ENCODE measurements around the gene CPNE9.

The CPNE9 gene

DNA sequence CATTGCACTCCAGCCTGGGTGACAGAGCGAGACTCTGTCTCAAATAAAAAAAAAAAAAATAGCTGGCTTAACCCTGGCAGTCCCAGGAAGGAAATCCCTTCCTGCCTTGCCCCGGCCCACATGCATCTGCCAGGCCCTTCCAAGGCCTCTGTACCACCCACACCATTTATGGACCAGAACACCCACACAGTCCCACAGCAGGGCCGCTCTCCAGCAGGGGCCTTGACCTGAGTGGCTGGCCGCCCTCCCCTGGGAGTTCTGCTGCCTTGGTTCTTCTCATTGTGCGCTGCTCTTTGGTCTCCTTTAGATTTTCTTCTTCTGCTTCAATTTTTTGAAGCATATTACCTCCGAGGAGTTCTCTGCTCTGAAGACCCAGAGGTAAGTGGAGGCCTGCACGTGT lies 16.1 kb upstream of the CPNE9 start:
- no peak for DNase-seq (ENCODE audit: low read depth)

GRCh38 chr3:9688961-9689360 lies 14.7 kb upstream of the CPNE9 start:
- DNase-seq (ENCODE audit: low read depth), result no peak

DNA sequence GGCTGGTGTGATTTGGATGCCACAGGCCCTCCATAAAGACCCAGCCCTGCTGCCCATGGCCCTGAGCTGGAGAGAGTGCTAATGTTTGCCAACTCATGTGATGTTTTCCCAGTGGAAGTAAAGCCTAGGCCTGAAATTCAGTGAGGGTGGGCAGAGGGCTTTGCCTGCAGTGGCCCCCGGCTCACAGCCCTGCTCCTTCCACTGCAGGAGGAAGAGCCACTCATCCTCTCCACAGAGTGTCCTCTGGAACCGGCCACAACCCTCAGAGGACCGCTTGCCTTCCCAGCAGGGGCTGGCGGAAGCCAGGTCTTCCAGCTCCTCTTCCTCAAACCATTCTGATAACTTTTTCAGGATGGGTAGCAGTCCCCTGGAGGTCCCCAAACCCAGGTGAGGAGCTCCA lies 13.9 kb upstream of the CPNE9 start:
- no peak for DNase-seq (ENCODE audit: low read depth)

- DNase-seq (ENCODE audit: low read depth), result no peak
These were observed 12.9 kb upstream of the CPNE9 start for GRCh38 chr3:9690451-9691450.

DNA sequence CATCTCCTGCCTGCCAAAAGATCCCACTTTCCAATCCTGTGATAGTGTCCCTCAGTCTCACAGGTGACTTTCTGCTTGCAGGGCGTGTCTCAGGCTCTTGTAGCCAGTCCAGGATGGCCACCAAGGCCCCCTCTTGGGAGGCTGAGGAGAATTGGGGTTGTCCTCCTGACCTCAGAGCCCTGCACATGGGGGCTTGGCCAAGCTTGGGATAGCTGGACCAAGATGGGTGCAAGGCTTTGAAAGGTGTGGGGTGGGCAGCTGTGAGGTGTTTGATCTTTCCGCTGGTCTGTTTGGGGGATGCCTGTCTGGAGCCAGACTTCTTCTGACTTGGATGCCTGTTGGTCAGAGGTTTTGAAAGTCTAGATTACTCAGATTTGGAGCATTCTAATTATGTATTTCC lies 12.0 kb upstream of the CPNE9 start:
- no peak for DNase-seq (ENCODE audit: low read depth)

DNA sequence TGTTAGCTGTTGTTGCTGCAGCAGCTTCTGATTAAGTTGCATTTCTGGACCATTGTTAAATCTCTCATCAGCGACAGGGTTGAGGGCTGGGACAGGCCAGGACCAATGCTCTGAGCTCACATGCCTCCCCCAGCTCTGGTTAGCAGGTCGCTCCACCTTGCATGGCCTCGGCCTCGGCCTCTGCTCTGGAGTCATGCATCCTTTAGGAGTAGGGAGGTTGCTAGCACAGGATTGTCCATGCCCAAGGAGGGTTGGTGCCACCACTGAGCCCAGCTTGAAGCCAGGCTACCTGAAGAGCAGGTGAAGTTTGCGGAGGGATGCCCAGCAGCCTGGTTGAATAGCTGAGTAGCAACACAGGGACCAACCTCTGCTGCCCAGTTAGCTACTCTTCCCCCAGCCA lies 11.2 kb upstream of the CPNE9 start:
- no peak for DNase-seq (ENCODE audit: low read depth)

DNA sequence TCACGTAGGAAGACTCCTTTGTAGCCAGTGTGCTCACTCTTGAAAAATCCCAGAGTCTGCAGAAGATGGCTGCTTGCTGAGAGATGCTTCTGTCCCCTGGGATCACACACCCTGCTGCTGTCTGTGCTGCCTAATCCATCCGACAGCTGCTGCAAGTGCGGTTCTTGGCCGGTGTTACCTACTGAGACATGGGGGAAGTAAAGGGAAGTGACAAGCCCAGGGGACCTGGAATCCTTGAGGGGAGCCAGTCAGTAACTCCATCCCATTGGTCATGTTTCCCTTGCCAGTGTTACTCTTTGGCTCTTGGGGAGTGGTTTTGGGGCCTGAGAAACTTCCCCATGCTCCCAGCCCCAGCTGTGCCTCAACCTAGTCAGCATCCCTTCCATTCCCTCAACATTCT lies 8.3 kb upstream of the CPNE9 start:
- DNase-seq (ENCODE audit: low read depth), result no peak

DNA sequence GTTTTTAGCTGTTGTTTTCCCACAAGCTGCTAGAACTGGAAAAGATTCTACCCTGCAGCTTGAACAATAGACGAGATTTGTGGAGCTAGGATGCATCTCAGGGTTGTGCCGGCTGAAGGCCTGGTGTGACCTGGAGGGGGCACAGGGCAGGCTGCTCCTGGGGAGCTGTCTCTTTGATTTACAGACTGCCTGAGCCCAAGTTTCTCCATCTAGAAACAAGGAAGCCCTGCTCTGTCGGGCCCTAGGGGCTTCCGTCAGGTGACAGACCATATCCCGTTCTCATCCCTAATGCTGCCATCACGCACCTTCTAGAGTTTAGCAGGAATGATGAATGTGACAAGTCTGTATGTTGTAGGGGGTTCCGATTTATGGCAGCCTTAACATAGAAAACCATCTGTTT lies 7.9 kb upstream of the CPNE9 start:
- DNase-seq (ENCODE audit: low read depth), result no peak

DNA sequence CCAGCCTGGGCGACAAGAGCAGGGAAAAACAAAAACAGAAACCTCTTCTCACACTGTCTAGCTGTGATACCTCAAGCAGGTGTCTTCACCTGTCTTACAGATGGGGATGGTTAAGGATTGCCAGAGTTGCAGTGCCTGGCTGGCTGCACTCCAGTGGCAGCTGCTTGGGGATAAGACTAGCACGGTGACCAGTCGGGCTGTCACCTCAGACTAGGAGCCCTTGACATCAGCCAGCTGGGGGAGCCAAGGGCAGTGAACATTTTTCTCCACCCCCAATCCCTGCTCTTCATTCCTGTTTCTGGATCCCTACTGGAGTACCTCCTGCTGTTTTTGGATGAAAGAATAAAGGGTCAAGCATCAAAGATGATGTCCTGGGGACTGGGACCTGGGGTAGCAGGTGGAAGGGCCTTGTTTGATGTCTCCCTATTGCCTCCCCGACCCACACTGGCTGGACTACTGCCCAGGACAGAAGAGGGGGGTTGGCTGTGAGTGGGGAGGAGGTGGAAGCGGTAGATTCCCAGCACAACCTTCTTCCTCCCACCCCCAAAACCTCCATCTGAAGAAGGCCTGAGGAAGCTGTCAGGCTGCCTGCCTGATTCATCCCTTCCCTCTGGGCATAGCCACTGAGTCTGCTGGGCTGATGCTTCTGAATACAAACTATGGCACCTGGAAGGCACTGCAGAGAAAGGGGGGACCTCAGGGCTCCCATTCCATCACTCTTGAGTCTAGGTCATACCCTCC lies 7.0 kb upstream of the CPNE9 start:
- no peak for DNase-seq (ENCODE audit: low read depth)

DNA sequence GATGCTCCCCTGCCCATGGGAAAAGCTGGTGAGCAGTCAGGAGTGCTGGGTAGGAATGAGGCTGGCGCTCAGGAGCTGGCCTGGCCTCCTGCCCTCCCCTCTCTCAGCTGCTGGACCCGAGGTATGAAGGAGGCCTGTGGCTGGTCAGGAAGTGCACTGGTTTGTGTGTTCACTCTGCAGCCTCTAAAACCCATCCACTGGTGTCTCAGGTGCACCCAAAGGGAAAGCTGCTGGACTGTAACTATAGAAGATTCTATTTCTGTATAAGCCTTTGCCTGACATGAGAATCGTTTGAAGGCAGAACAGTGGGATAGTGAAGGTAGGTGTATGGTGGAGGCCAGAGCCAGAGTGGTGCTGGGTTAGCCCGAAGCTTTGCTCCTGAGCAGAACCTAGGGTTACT lies 5.7 kb upstream of the CPNE9 start:
- DNase-seq (ENCODE audit: low read depth), result no peak

GRCh38 chr3:9698293-9698692 lies 5.3 kb upstream of the CPNE9 start:
- DNase-seq (ENCODE audit: low read depth), result no peak

DNA sequence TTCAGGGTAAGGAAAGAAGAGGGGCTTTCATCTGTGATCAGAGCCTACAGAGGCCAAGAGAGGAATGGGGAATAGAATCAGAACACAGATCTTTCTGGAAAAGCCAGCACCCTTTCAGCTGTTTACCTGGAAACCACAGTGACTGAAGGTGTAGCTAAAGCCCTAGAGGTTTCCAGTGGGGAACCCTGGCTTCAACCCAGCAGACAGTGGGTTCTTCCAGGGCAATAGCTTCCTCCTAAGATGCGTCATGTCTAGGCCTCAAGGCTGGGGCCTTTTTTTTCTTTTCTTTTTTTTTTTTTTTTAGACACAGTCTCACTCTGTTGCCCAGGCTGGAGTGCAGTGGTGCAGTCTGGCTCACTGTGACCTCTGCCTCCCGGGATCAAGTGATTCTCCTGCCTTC lies 3.1 kb upstream of the CPNE9 start:
- no peak for DNase-seq (ENCODE audit: low read depth)

- no peak for DNase-seq (ENCODE audit: low read depth)
These were observed 2.6 kb upstream of the CPNE9 start for GRCh38 chr3:9701006-9701405.

DNA sequence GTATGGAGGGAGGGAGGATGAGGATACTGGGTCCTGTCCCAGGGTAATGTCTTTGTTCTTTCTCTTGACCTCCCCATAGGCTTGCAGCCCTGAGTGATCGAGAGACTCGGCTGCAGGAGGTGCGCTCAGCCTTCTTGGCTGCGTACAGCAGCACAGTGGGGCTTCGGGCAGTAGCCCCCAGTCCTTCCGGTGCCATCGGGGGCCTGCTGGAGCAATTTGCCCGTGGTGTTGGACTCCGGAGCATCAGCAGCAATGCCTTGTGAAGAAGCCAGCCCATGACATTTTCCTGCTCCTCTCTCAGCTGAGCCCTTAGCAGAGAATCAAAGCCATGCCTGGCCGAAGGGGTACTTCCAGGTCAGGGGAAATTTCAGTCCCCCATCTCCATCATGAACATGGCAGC lies 1.9 kb upstream of the CPNE9 start:
- DNase-seq (ENCODE audit: low read depth), result no peak

- DNase-seq (ENCODE audit: low read depth), result no peak
These were observed 393 bp upstream of the CPNE9 start for GRCh38 chr3:9703240-9703639.

DNA sequence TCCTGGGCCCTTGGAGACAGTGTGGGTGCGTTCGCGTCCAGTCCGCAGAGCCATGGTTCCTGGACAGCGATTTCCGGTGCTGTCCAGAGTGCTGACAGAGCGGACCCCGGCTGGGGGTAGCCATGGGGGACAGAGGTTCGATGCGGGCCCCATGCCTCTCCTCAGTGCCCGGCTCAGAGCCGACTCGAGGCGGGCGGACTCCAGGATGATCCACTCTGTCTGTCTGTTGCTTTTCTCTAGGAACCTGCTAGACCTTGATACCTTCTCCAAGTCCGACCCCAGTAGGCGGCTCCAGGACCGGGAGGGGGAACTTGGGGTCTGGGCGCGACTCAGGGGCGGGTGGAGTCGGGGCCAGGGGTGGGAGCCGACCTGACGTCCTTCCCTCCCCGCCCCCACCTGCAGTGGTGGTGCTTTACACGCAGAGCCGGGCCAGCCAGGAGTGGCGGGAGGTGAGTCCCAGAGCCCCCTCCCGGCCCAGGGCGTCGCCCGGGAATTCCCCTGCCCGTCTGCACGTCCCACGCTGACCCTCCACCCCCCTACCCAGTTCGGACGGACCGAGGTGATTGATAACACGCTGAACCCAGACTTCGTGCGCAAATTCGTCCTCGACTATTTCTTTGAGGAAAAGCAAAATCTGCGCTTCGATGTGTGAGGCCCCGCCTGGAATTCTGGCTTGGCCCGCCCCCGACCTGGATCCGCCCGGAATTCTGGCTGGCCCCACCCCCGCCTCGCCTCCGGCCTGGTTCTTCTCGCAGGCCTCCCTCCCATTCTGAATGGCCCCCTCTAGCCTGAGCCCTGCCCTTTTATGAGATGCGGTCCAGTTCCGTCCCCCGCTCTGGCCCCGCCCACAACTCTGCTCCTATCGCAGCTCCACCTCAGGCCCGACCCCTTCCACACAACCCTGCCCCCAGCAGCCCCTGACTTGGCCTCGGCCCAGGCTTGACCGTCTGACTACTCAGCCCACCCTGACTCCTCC lies 1.0 kb downstream of the CPNE9 start:
- DNase-seq (ENCODE audit: low read depth), result no peak

- DNase-seq (ENCODE audit: low read depth), result no peak
These were observed 6.6 kb downstream of the CPNE9 start for GRCh38 chr3:9710174-9710739.

GRCh38 chr3:9712415-9712814 lies 8.8 kb downstream of the CPNE9 start:
- no peak for DNase-seq (ENCODE audit: low read depth)

DNA sequence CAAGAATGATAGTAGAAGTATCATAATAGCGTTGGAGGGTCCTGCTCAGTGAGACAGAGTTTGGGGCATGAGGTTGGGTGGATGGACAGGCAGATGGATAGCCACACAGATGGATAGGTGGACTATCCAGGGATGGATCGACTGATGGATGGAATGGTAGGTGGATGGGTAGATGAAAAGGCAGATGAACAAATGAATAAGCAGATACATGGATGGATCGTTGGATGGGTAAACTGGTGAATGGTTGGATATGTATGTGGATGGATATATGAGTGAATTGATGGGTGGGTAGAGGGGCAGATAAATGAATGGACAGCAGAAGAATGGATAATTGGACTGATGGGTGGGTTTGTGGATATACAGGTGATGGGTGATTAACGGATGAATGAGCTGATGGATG lies 9.5 kb downstream of the CPNE9 start:
- no peak for DNase-seq (ENCODE audit: low read depth)

DNA sequence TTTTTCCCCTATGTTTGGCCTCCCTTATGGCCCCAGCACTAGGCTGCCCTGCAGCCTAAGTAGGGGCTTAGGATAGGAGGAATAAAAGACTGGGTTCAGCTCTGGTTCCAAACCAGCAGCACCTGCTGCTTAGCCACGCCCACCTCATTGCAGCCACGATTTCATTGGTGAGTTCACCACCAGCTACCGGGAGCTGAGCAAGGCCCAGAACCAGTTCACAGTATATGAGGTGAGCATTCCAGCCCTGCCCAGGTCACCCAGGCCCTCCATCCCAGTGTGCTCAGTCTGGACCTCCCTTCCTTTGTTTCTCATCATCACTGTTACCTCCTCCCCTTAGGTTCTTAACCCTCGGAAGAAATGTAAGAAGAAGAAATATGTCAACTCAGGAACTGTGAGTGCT lies 11.5 kb downstream of the CPNE9 start:
- DNase-seq (ENCODE audit: low read depth), result no peak

GRCh38 chr3:9715764-9716437 lies 12.3 kb downstream of the CPNE9 start:
- DNase-seq (ENCODE audit: low read depth), result peak; percentile 91
